Activated T-helper 1 cell treated with anti-CD3 and anti-CD28 coated beads, Interleukin-2, amount 50 U/mL, for 16 hours (primary cell): ENCODE results near the gene ZNF845.
"Not testable (repeated sequence)": the region's sequence is repeated elsewhere in the genome, so short reads cannot be mapped to it uniquely, and the experiment has no call there.

ENCODE experiments used
- DNase-seq, 2 donors: peaks; one replicate each; pipeline ENCODE4 v3.0.0-alpha.2; 2020; ENCODE audit warnings: low read depth in 1 of 2, low spot score in 1 of 2

Gene ZNF845

DNA sequence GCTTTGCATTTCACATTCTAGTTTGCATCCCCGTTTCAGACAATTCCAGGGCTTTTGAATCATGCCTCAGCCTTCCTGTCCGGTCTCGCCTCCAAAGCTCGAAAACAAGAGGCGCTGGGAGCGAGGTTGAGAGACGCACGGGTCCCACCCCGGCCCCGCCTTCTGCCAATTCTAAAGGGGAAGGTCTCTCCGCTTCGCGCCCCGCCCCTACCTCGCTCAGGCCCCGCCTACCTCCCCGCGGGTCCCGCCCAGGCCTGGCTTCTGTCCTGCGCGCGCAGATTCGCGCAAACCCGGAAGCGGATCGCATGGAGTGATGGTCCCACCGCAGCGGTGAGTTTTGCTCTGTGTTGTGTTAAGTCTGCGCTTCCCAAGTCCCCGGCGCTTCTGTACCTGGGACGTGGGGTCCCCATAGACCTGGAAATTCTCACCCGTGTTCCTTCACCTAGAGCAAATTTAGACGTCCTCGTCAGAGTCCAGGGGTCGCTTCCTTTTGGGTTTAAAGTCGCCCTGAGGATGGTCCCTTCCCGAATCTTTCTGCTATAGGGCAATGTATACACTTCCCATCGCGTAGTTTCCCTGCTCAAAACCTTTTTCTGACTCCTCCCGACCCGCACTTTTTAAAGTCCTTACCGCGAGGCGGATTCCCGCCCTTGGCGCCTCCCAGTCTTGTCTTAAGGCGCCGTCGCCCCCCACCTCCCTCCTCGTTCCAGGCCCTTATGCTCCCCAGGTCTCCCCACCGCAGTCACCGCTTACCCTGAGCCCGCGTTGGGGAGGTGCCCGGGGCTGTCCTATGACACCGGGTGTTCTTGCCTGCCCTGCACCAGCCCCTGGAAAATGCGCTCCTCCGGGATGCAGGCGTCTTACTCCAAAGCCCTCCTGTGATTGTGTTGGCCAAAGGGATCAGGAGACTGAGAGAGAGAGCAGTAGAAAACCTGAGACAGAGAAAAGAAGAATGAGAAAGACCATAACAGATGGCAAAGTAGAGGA lies at the start of gene ZNF845:
Gene ZNF845, plus strand, starts transcription at position 287 of the 987 bp plus-strand sequence. CDS start 7,559 bp downstream, outside the sequence.
- DNase-seq, result peak; percentile 92 to 95

DNA sequence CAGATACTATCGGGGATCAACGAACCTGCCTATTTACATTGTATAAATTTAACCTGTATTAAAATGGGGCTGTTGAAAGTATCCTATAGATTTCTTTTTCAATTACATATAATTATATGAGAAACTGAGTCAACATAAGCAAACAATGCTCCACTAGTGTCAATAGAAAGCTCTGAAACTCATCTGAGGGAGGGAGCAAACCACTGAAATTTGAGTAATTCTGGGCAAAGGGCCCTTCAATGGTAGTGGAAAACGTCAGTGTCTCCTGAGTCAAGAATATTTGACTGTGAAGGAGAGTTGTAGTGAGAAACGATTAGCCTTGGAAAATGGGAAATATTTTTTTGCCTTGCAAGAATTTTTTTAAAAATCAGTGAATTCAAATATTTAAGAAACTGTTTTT lies 48.5 kb upstream of the ZNF845 start:
- no peak for DNase-seq

DNA sequence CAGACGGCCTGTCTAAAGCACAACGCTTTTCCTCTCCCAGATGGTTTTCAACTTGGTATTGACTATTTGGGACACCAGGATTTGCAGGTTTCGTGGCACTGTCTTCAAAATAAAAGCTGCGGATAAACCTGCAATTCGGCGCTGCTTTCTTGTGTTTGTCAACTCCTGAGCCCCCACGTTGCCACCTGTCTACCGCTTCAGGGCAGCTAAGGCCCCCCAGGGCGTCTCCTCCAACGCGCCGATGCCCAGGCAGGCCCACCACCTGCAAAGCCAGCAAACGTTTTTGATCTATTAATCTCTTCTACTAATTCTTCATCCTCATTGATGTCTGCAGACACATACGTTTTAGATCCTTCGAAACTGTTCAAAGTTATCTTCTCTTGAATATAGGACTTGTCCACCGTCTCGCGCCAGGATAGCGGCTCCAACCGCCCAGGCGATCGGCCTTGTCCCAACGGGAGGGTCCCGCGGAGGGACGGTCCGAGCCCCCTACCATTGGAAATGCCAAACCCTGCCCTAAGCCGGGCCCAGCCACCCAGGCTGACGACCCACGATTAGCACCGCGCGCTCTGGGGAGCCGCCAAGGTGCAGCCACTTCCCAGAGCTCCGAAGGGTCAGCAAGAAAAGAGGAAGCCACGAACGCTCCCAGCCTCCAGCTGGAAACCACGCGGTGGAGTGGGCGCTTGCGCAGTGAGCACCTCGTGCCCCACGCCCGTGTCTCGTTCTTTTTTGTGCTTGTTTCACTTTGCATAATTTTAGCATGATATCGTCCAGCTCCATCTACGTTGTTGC lies 42.6 kb upstream of the ZNF845 start:
- DNase-seq, result no peak

DNA sequence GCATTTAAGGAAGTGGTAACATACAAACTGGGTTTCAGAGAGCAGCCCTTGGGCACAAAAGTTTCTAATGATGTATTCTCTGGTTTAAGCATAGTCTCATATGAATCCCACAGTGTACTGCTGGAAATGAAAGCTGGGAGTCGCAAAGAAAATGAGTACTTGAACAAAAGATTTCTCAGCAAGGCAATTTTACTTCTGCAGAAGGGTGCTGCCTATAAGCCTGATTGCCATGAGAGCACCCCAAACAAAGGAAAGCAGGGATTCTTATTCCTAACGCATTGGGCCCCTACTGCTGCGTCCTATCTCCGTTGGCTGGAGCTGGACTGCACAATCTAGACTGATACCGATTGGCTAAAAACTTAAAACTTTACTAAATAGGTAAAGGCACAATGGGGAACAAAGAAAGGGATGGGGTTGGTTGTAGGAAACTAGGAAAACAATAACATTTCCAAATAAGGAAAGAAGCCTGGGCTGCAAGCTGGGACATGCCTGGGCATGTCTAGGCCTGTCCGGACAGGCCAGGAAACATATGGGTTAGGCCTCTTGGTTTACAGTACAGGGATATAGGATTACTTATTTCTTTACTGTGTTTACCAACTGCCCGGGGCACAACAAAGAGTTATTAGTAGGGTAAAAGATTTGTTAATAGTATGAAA lies 38.6 kb upstream of the ZNF845 start:
- DNase-seq, result no peak

DNA sequence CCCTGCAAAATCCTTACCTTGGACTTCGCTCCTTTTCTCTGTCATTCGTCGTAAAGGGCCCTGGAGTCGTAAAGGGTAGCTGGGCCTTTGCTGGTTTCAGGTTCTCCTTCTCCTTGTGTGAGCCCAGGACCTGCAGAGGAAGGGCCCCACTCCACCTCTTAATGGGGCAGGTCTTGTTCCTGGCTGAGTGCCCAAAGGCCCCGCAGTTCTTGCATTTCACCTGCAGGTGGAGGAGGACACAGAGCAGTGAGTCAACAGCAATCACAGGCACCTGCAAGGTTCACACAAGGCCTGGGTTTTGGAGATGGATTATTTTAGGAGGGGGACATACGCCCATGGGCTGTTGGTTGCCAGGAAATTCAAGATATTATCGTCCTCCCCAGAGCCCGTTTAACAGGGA lies 32.2 kb upstream of the ZNF845 start:
- DNase-seq, result not testable (repeated sequence)

DNA sequence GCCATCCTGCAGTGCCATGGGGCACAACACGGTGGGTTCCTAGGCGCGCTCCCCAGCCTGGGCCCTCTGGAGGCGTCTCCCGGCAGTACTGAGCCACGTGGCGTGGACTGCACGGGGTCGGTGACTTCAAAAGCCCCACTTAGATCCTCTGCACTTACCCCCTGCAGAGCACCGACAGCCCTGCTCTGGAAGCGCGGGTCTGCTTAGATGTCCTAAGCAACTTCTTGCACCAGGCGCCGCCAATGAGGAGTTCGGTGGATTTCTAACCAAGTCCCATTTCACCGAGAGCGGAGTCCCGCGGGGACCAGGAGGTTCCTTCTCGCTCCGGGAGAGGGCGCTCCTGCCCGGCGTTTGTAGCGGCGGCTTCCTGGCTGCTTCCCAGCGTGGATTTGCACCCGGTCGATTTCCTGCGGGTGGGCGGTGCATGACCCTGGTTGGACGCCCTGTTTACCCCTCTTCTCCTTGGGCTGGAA lies 25.2 kb upstream of the ZNF845 start:
- DNase-seq, result no peak

DNA sequence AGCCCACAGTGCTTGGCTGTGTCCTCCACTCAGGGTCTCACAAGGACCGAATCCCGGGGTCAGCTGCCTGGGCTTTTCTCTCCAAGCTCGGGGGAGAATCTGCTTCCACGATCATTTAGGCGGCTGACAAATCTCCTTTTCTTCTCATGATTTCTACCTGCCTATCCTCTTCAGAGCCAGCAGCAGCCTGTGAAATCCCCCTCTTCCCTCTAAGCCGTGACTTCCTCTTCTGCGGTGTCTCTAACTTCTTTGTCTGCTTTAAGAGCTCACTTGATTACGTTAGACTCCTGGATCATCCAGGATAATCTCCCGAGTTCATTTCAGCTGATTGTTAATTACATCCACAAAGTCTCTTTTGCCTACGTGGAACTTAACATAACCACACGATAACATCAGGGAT lies 22.5 kb upstream of the ZNF845 start:
- no peak for DNase-seq

DNA sequence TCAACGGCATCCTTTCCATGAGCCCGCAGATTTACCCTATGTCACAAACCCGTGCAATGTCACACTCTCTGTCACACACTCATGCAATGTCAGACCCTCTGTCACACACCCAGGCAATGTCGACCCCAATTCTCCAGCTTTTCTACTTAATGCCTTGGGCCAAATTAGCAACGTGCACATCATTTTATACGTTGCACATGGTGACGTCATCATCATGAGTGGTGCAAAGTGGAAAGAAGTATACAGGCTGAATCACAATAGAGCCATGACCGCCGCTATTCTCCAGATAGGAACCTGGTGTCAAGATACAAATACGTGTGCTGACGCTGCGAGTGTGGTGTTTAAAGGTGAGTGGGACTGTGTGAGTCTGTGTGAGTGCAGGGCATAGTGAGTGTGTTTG lies 21.7 kb upstream of the ZNF845 start:
- DNase-seq, result no peak

DNA sequence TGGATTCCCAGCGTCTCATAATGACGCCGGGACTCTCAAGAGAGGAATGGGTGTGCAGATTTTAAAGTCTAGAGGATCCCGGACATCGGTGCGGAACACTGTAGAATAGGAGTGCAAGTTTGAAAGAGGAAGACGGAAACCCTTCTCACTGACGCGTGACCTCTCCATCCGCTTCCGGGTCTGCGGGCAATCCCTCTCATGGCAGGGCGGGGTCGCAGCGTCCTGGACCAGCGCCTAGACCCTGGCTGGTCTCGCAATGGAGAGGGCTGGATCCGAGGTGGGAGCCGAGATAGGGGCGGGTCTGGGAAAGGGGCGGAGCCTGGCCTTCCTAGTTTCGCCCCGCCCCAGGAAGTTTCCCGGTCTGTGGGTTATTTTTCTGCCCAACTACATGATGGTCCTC lies 4.6 kb upstream of the ZNF845 start:
- no peak for DNase-seq

DNA sequence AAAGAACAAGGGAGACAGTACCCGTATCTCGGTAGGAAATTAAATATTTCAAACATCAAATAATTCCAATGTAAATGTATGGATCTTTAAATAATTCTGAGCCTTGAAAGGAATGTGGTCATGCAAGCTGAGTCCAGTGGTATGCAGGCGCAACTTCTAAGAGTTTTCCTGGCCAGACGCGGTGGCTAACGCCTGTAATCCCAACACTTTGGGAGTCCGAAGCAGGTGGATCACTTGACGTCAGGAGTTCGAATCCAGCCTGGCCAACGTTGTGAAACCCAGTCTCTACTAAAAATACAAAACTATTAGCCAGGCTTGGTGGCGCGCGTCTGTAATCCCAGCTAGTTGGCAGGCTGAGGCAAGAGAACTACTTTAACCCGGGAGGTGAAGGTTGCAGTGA lies 1.1 kb upstream of the ZNF845 start:
- no peak for DNase-seq

DNA sequence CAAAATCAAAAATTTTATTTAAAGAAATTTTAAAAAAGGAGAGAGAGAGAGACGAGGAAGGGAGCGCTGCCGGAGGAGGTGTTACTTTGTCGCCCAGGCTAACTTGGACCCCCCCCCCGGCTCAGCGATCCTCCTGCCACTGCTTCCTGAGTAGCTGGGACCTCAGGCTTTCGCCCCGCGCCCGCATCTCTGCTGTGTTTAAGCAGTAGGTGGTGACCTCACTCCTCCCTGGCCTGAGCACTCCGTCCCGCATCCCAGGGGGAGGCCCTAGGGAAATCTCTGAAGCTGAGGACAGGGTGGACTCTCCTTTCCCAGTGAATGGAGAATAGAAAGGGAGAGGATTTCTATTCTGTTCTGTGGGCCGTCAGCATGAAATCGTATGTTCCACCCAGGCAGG lies 485 bp upstream of the ZNF845 start:
- DNase-seq, result no peak

DNA sequence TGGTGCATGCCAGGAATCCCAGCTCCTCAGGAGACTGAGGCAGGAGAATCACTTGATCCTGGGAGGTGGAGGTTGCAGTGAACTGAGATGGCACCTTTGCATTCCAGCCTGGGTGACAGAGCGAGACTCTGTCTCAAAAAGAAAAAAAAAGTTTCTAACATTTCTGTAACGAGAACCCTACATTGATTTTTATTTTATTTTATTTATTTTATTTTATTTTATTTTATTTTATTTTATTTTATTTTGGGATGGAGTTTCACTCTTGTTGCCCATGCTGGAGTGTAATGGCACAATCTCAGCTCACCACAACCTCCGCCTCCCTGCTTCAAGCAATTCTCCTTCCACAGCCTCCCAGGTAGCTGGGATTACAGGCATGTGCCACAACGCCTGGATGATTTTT lies 10.9 kb downstream of the ZNF845 start:
- not testable (repeated sequence) for DNase-seq

DNA sequence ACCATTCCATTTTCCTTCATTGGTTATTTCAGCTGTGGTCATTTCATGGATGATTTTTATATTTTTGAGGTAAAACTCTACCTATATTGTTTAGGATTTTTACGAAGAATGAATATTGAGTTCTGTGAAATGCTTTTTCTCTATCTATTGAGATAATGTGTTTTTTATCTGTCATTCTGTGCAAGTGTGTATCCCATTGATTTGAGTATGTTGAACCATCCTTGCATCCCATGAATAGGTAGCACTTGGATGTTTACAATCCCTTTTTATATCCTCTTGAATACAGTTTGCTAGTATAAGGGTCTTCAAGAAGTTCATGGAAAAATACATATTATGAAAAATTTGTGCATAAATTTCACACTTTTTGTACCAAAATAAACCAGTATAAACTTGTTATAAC lies 22.2 kb downstream of the ZNF845 start:
- no peak for DNase-seq

DNA sequence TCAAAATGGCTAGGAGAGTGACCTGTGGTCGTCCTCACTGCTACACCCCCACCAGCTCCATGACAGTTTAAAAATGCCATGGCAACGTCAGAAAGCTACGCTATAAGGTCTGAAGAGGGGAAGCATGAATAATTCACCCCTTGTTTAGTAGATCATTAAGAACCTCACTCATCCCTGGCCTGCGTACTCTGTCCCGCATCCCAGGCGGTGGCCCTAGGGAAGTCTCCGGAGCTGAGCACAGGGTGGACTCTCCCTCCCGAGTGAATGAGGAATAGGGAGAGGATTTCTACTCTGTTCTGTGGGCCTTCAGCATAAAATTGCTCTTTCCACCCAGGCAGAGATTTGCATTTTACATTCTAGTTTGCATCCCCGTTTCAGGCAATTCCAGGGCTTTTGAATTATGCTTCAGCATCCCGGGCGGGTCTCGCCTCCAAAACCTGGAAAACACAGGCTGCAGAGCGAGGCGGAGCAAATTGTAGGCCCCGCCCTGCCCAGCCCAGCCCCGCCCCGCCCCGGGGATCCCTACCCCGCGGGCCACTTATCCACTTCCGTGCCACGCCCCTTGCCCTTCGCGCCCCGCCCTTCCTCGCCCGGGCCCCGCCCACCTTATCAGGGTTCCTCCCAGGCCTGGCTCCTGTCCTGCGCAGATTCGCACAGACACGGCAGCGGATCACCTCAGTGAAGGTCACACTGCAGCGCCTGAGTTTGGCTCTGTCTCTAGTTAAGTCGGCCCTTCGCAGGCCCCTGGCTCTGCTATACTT lies 24.5 kb downstream of the ZNF845 start:
- DNase-seq, result no peak

DNA sequence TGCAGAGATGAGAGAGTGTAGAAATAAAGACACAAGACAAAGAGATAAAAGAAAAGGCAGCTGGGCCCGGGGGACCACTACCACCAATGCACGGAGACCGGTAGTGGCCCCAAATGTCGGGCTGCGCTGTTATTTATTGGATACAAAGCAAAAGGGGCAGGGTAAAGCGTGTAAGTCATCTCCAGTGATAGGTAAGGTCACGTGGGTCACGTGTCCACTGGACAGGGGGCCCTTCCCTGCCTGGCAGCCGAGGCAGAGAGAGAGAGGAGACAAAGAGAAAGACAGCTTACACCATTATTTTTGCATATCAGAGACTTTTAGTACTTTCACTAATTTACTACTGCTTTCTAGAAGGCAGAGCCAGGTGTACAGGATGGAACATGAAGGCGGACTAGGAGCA lies 26.5 kb downstream of the ZNF845 start:
- not testable (repeated sequence) for DNase-seq

DNA sequence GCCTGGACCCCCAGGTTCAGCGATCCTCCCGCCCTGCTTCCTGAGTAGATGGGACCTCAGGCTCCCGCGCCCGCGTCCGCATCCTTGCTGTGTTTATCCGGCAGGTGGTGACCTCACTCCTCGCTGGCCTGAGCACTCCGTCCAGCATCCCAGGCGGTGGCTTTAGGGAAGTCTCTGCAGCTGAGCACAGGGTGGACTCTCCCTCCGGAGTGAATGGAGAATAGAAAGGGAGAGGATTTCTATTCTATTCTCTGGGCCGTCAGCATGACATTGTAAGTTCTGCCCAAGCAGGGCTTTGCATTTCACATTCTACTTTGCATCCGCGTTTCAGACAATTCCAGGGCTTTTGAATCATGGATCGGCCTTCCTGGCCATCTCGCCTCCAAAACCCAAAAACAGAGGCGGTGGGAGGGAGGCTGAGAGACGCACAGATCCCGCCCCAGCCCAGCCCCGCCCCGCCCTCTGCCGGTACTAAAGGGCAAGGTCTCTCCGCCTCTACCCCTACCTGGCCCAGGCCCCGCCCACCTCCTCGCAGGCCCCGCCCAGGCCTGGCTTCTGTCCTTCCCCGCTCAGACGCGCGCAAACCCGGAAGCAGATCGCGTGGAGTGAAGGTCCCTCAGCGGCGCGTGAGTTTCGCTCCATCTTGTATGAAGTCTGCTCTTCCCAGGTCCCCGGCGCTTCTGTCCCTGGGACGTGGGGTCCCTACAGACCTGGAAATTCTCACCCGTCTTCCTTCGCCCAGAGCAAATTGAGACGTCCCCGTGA lies 31.8 kb downstream of the ZNF845 start, which contains the start of gene ZNF525:
Gene ZNF525, plus strand, starts transcription at position 572 of the 765 bp plus-strand sequence. CDS start 6,577 bp downstream, outside the sequence.
- DNase-seq, result peak; percentile 94 to 98

DNA sequence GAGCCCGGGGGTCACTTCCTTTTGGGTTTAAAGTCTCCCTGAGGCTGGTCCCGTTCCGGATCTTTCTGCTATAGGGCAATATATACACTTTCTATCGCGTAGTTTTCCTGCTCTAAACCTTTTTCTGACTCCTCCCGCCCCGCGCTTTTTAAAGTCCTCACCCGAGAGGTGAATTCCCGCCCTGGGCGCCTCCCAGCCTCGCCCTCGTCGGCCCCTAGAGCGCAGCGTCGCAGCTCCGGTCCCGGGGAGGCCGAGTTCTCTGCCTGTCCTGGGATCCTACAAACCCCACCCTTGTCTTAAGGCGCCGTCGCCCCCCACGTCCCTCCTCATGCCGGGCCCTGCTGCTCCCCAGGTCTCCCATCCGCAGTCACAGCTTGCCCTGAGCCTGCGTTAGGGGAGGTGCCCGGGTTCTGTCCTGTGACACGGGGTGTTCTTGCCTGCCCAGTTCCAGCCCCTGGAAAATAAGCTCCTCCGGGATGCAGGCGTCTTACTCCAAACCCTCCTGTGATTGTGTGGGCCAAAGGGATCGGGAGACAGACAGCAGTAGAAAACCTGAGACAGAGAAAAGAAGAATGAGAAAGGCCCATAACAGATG lies 32.4 kb downstream of the ZNF845 start:
- DNase-seq, result peak; percentile 15 to 17

DNA sequence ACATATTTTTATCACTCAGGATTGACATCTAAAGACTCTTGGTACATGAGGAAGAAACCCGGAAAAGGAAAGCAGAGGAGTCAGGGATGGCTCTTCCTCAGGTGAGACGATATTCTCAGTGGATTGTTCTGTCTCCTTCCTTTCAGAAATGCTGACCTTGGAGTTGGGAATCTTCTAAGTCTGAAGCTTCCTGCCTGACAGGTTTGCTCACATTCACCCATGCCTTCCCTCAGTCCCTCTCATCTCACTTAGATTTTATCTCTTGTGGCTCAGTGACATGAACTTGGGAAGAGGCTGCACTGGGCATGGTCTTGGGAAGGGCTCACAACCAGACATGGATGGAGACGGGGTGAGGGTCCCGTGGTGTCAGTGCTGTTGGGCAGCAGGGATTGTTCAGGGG lies 38.6 kb downstream of the ZNF845 start:
- no peak for DNase-seq

DNA sequence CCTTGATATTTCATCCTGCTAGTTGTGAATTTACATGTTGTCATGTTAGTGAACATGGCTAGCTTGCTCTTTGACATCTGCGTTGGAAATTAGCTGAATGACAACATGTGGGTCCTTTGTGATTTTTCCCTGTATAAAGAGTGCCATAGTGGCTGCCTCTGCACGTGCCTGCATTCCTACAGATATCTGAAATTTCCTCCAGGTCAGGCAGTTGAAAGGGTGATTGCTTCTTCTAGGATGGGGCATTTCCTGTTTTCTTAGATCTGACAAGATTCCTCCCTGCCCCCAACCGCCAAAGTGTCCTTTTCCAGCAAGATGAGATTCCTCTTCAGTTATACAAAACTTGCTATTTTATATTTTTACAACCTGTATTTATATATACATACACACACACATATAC lies 40.7 kb downstream of the ZNF845 start:
- DNase-seq, result no peak
